Heart left ventricle (tissue), 16 donors: ENCODE results near the gene FILIP1. TPM values are rescaled to one million over a fixed set of nuclear protein-coding genes. Genes with fewer than 3 reads are reported as not detected.

Experiments
- ATAC-seq, 4 donors: fragments of 200-7000 bp; cut with Tn5 transposase; one replicate each; pipeline ENCODE4 v1.9.1; 2020 to 2022; ENCODE audit warnings: moderate library complexity in 4 of 4, mild to moderate bottlenecking in 3 of 4, moderate number of reproducible peaks in 1 of 4
- DNase-seq, 5 donors: peaks; one replicate each; pipeline ENCODE4 v3.0.0-alpha.2; 2020
- H3K27ac ChIP-seq, 12 donors: fragments of 200-600 bp; sonication (generic) in 4 of 12; one replicate each; pipeline versions ENCODE4 v1.5.0 to v1.8.0; 2016 to 2022; ENCODE audit warnings: mild to moderate bottlenecking in 2 of 12
- H3K27me3 ChIP-seq, 9 donors: fragments of 200-600 bp; sonication (generic) in 2 of 9; one replicate each; pipeline versions ENCODE4 v1.5.1 to v1.8.0; 2016 to 2022; ENCODE audit warnings: mild to moderate bottlenecking in 3 of 9
- H3K36me3 ChIP-seq, 9 donors: fragments of 200-600 bp; sonication (generic) in 2 of 9; one replicate each; pipeline versions ENCODE4 v1.5.0 to v1.8.0; 2018 to 2022; ENCODE audit warnings: mild to moderate bottlenecking in 2 of 9
- H3K4me1 ChIP-seq, 12 donors: fragments of 200-600 bp; sonication (generic) in 4 of 12; one replicate each; pipeline versions ENCODE4 v1.5.0 to v1.8.0; 2016 to 2022; ENCODE audit warnings: mild to moderate bottlenecking in 3 of 12
- H3K4me3 ChIP-seq, 12 donors: fragments of 200-600 bp; sonication (generic) in 4 of 12; one replicate each; pipeline versions ENCODE4 v1.5.0 to v1.8.0; 2017 to 2022; ENCODE audit warnings: mild to moderate bottlenecking in 9 of 12, moderate library complexity in 4 of 12
- H3K9me3 ChIP-seq, 12 donors: fragments of 200-600 bp; sonication (generic) in 4 of 12; one replicate each; pipeline versions ENCODE4 v1.5.0 to v1.8.0; 2016 to 2022; ENCODE audit warnings: mild to moderate bottlenecking in 1 of 12
- CTCF ChIP-seq, 12 donors: fragments of 200-600 bp; sonication (generic) in 4 of 12; IDR thresholded peaks; one replicate each; pipeline versions ENCODE4 v1.5.0 to v1.8.0; 2018 to 2022; ENCODE audit warnings: antibody characterized with exemption in 12 of 12, mild to moderate bottlenecking in 5 of 12
- POLR2A ChIP-seq, 2 donors: fragments of 450-650 bp; IDR thresholded peaks; one replicate each; pipeline ENCODE4 v1.6.1; 2017; ENCODE audit warnings: antibody characterized with exemption in 2 of 2, mild to moderate bottlenecking in 2 of 2, moderate library complexity in 2 of 2
- WGBS, 4 donors: extraction: QIAGEN DNeasy Blood & Tissue Kit in 2 of 4; methylation state at CpG; one replicate each; pipeline versions ENCODE4 v1.1.5 to v1.1.7; 2013 to 2018; 5-methylcytosine and 5-hydroxymethylcytosine counted together
- intact Hi-C, 10 donors: fragments of 100-400 bp; cut with DNase I; formaldehyde crosslinking; loops; one replicate each; pipeline versions ENCODE4 v1.11.1 to v1.14.2; 2022
- polyA plus RNA-seq, 2 donors: library from polyadenylated mRNA; stranded (reverse); fragments of 200-250 nt; gene quantifications; one replicate each; pipeline ENCODE4 v1.2.3, GENCODE V29; 2013
- total RNA-seq, 9 donors: library from RNA; depleted of rRNA in 2 of 9; stranded (reverse); fragments of >200 nt in 2 of 9; fragmentation: NEBNext Ultra II Directional in 3 of 9; extraction: Animal tissue kit (Norgen Biotek cat#: 25700) in 3 of 9; gene quantifications; one replicate each; pipeline versions ENCODE4 v1.1.0 to v1.2.4, GENCODE V29; 2016 to 2023
- donor health status: ischemic (EF 13 %, LVEDD 7.1; RV severe dilation, severe dysfunction).
- donor health status: healthy with polysubstance abuse.
- donor health status: DM: no; HTN: yes; CAD: no.
- donor health status: DM: no; HTN: no; CAD: no.
- donor health status: ischemic (EF 25% LVEDD 6.9; RV normal size, moderate dysfunction).
- donor health status: ischemic (EF 25% LVEDD 5.7; RV mildly dilated, moderate dysfunction).
- donor health status: healthy.
- donor health status: DM: yes; HTN: yes; CAD: no.
- donor health status: ischemic (EF 35%, LVEDD 5.7; RV mildly dilated, moderate dysfunction).
- donor health status: nonischemic (EF 11% LVEDD 7.7; RV severe dilation, severe dysfunction).
- donor health status: DM: yes; HTN: yes; CAD: no.
- donor health status: PGD.
- donor health status: ischemic (EF 29% LVEDD 5.4; RV normal size, mild dysfunction).
- donor health status: nonischemic (EF 23%, LVEDD 6.1; RV moderate dilation, normal function).

Gene FILIP1
- total and polyA plus RNA-seq, 11 donors, result 49.2 to 230 (median 158) TPM

- DNase-seq (no peak), ATAC-seq (no peak)
- intact Hi-C loops, result no loop called here
- Histone ChIP-seq H3K27ac (no peak overlapping the region), H3K9me3 (no peaks in the 10 kb centered on the region), H3K4me1 (peaks cover 0 to 6% (median 0%) of the 10 kb centered on the region in 12 donors), H3K27me3 (no peaks in the 10 kb centered on the region), H3K36me3 (peaks cover 0 to 3% (median 0%) of the 10 kb centered on the region in 9 donors), H3K4me3 (no peak overlapping the region)
- TF ChIP-seq POLR2A (IDR thresholded peaks at IDR 0.05) (no peak), CTCF (IDR thresholded peaks at IDR 0.05) (no peak)
- 88 to 94% (median 90%) methylated on average over 1 of the region's 1 CpG for whole genome bisulfite sequencing, 4 donors
These were observed 165.8 kb downstream of the FILIP1 start for GRCh38 chr6:75327807-75328206.

- Histone ChIP-seq H3K36me3 (peaks cover 0 to 3% (median 0%) of the 10 kb centered on the region in 9 donors), H3K4me3 (no peak overlapping the region), H3K27ac (no peak overlapping the region), H3K27me3 (no peaks in the 10 kb centered on the region), H3K4me1 (no peaks in the 10 kb centered on the region), H3K9me3 (no peaks in the 10 kb centered on the region)
- TF ChIP-seq CTCF (IDR thresholded peaks at IDR 0.05), result no peak
- intact Hi-C loops, result no loop called here
- 88 to 97% (median 93%) methylated on average over 2 of the region's 2 CpGs for WGBS, 4 donors
- ATAC-seq (no peak), DNase-seq (no peak)
These were observed 166.9 kb downstream of the FILIP1 start for GRCh38 chr6:75326557-75327258.

GRCh38 chr6:75318900-75319299 is 174.7 kb downstream of the FILIP1 start:
- no peak for ATAC-seq

More at GRCh38 chr6:75318900-75319299, 174.7 kb downstream of the FILIP1 start:
- DNase-seq, result no peak
- H3K4me3 ChIP-seq, result no peak overlapping the region
- no peaks in the 10 kb centered on the region for H3K27me3 ChIP-seq
- peaks cover 0 to 26% (median 16%) of the 10 kb centered on the region in 12 donors for H3K4me1 ChIP-seq
- WGBS, 4 donors, result 49 to 78% (median 75%) methylated on average over 2 of the region's 2 CpGs
- TF ChIP-seq POLR2A (IDR thresholded peaks at IDR 0.05) (no peak), CTCF (IDR thresholded peaks at IDR 0.05) (no peak)
- intact Hi-C loops, result no loop called here
- H3K9me3 ChIP-seq, result no peaks in the 10 kb centered on the region
- H3K36me3 ChIP-seq, result peaks cover 0 to 15% (median 10%) of the 10 kb centered on the region in 9 donors
- no peak overlapping the region for H3K27ac ChIP-seq
